SK-N-SH treated with all-trans-retinoic acid at 6 μM for 48 hours (cell line): ENCODE measurements around the gene NEGR1.

Experiments used
- ARNTL ChIP-seq: fragments of 450-650 bp; formaldehyde crosslinking; IDR thresholded peaks from 2 replicates; pipeline ENCODE4 v1.5.0; 2020; ENCODE audit warnings: low read depth, mild to moderate bottlenecking, moderate library complexity, borderline replicate concordance
- BACH2 ChIP-seq: fragments of 250-450 bp; sonication (Bioruptor Pico); IDR thresholded peaks from 2 replicates; pipeline ENCODE4 v1.9.0; 2021; ENCODE audit warnings: mild to moderate bottlenecking, borderline replicate concordance
- ESRRG ChIP-seq: fragments of 250-450 bp; sonication (Bioruptor Pico); IDR thresholded peaks from 2 replicates; pipeline ENCODE4 v1.6.1; 2021; ENCODE audit warnings: mild to moderate bottlenecking
- GLIS3 ChIP-seq: fragments of 250-450 bp; sonication (Bioruptor Pico); IDR thresholded peaks from 2 replicates; pipeline ENCODE4 v1.5.0; 2020; ENCODE audit warnings: mild to moderate bottlenecking, moderate library complexity
- ISL1 ChIP-seq: fragments of 250-450 bp; sonication (Bioruptor Pico); IDR thresholded peaks from 2 replicates; pipeline ENCODE4 v2.1.2; 2022; ENCODE audit warnings: mild to moderate bottlenecking, moderate library complexity
- RARB ChIP-seq: fragments of 250-450 bp; sonication (Bioruptor Pico); IDR thresholded peaks from 2 replicates; pipeline ENCODE4 v1.8.0; 2021; ENCODE audit warnings: mild to moderate bottlenecking, moderate library complexity
- TOX ChIP-seq: fragments of 250-450 bp; sonication (Bioruptor Pico); IDR thresholded peaks from 2 replicates; pipeline ENCODE4 v1.8.0; 2021; ENCODE audit warnings: mild to moderate bottlenecking, moderate library complexity, borderline replicate concordance
- ZFP30 ChIP-seq: fragments of 450-650 bp; formaldehyde crosslinking; IDR thresholded peaks from 2 replicates; pipeline ENCODE4 v1.5.0; 2022; ENCODE audit warnings: mild to moderate bottlenecking, moderate library complexity
- ZNF8 ChIP-seq: fragments of 450-650 bp; formaldehyde crosslinking; IDR thresholded peaks from 2 replicates; pipeline ENCODE4 v1.5.0; 2020; ENCODE audit warnings: mild to moderate bottlenecking, moderate library complexity
- TF ChIP-seq, protein P1 (sequence below): fragments of 250-450 bp; sonication (Bioruptor Pico); IDR thresholded peaks from 2 replicates; pipeline ENCODE4 v1.5.1; 2021; ENCODE audit warnings: mild to moderate bottlenecking, moderate library complexity
- TF ChIP-seq, protein P2 (sequence below): fragments of 250-450 bp; sonication (Bioruptor Pico); IDR thresholded peaks from 2 replicates; pipeline ENCODE4 v1.8.0; 2020; ENCODE audit warnings: mild to moderate bottlenecking, moderate library complexity, borderline replicate concordance
- TF ChIP-seq, protein P3 (sequence below): fragments of 250-450 bp; sonication (Bioruptor Pico); IDR thresholded peaks from 2 replicates; pipeline ENCODE4 v1.5.1; 2020; ENCODE audit warnings: low read depth, mild to moderate bottlenecking, moderate library complexity

DNA sequence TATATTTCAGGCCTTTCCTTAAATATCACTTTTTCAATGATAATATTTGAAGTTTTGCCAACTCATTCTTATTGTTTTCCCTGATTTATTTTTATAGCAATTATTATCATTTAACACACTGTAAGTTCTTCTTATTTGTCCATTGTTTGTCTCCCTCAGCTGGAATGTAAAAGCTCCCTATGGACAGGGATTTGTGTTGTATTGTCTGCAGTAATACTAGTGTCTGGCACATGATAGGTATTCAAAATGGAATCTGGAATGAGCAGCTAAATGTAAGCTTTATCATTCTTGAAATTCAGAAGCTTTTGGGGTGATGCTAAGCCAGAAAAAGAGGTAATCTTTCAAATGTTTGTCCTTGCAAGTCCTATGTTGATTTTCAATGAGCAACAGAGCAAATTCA, 112.1 kb downstream of the NEGR1 start:
- TF ChIP-seq, protein P1, sequence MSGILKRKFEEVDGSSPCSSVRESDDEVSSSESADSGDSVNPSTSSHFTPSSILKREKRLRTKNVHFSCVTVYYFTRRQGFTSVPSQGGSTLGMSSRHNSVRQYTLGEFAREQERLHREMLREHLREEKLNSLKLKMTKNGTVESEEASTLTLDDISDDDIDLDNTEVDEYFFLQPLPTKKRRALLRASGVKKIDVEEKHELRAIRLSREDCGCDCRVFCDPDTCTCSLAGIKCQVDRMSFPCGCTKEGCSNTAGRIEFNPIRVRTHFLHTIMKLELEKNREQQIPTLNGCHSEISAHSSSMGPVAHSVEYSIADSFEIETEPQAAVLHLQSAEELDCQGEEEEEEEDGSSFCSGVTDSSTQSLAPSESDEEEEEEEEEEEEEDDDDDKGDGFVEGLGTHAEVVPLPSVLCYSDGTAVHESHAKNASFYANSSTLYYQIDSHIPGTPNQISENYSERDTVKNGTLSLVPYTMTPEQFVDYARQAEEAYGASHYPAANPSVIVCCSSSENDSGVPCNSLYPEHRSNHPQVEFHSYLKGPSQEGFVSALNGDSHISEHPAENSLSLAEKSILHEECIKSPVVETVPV (CRISPR knock-in tag), result no peak
- TF ChIP-seq TOX (no peak), ZFP30 (CRISPR knock-in tag) (no peak), ARNTL (CRISPR knock-in tag) (no peak), ZNF8 (no peak), ESRRG (CRISPR knock-in tag) (no peak), RARB (CRISPR knock-in tag) (no peak), ISL1 (no peak), BACH2 (no peak), GLIS3 (CRISPR knock-in tag) (no peak)
- TF ChIP-seq, protein P2, sequence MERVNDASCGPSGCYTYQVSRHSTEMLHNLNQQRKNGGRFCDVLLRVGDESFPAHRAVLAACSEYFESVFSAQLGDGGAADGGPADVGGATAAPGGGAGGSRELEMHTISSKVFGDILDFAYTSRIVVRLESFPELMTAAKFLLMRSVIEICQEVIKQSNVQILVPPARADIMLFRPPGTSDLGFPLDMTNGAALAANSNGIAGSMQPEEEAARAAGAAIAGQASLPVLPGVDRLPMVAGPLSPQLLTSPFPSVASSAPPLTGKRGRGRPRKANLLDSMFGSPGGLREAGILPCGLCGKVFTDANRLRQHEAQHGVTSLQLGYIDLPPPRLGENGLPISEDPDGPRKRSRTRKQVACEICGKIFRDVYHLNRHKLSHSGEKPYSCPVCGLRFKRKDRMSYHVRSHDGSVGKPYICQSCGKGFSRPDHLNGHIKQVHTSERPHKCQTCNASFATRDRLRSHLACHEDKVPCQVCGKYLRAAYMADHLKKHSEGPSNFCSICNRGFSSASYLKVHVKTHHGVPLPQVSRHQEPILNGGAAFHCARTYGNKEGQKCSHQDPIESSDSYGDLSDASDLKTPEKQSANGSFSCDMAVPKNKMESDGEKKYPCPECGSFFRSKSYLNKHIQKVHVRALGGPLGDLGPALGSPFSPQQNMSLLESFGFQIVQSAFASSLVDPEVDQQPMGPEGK (CRISPR knock-in tag), result no peak
- TF ChIP-seq, protein P3, sequence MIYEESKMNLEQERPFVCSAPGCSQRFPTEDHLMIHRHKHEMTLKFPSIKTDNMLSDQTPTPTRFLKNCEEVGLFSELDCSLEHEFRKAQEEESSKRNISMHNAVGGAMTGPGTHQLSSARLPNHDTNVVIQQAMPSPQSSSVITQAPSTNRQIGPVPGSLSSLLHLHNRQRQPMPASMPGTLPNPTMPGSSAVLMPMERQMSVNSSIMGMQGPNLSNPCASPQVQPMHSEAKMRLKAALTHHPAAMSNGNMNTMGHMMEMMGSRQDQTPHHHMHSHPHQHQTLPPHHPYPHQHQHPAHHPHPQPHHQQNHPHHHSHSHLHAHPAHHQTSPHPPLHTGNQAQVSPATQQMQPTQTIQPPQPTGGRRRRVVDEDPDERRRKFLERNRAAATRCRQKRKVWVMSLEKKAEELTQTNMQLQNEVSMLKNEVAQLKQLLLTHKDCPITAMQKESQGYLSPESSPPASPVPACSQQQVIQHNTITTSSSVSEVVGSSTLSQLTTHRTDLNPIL (CRISPR knock-in tag), result no peak
